GM18498 (cell line): Measurements from ENCODE around the gene SMG9.
"Not testable (repeated sequence)": the region's sequence is repeated elsewhere in the genome, so short reads cannot be mapped to it uniquely, and the experiment has no call there.

ENCODE experiments used
- ATAC-seq: cut with Tn5 transposase; IDR thresholded peaks from one replicate; pipeline ENCODE4 v1.9.1; 2021; ENCODE audit warnings: mild to moderate bottlenecking, moderate library complexity; ENCODE audit not compliant: unreplicated experiment

Gene SMG9

GRCh38 chr19:43695985-43696704, 58.6 kb downstream of the SMG9 start:
- no peak for ATAC-seq

GRCh38 chr19:43694553-43694952, 60.2 kb downstream of the SMG9 start:
- no peak for ATAC-seq

GRCh38 chr19:43692877-43693276, 61.9 kb downstream of the SMG9 start:
- ATAC-seq = no peak

- ATAC-seq = no peak
Observed at GRCh38 chr19:43692385-43692784, 62.4 kb downstream of the SMG9 start.

GRCh38 chr19:43691755-43692154, 63.0 kb downstream of the SMG9 start:
- ATAC-seq = no peak

- ATAC-seq = no peak
Observed at GRCh38 chr19:43690890-43691289, 63.9 kb downstream of the SMG9 start.

GRCh38 chr19:43690444-43690843, 64.3 kb downstream of the SMG9 start:
- no peak for ATAC-seq

GRCh38 chr19:43688059-43688701, 66.6 kb downstream of the SMG9 start:
- ATAC-seq = no peak

- ATAC-seq = no peak
Observed at GRCh38 chr19:43687660-43687997, 67.1 kb downstream of the SMG9 start.

GRCh38 chr19:43684326-43684725, 70.4 kb downstream of the SMG9 start:
- ATAC-seq = no peak

GRCh38 chr19:43683905-43684304, 70.9 kb downstream of the SMG9 start:
- no peak for ATAC-seq

- ATAC-seq = no peak
Observed at GRCh38 chr19:43682824-43683661, 71.7 kb downstream of the SMG9 start.

- not testable (repeated sequence) for ATAC-seq
Observed at GRCh38 chr19:43682269-43682668, 72.5 kb downstream of the SMG9 start.

GRCh38 chr19:43681821-43682220, 72.9 kb downstream of the SMG9 start:
- no peak for ATAC-seq

GRCh38 chr19:43678512-43679261, 76.1 kb downstream of the SMG9 start:
- no peak for ATAC-seq
